ENCODE measurements around the gene POTEB3.
"Not testable (repeated sequence)": the region's sequence is repeated elsewhere in the genome, so short reads cannot be mapped to it uniquely, and the experiment has no call there.

GRCh38 chr15:21451920-21452563 lies 11.7 kb upstream of the POTEB3 start:
- TF ChIP-seq SUZ12 (IDR thresholded peaks at IDR 0.05; ENCODE audit: low read length); POLR2AphosphoS5 (IDR thresholded peaks at IDR 0.05; ENCODE audit: low read depth, low read length): not testable (repeated sequence)
- TF ChIP-seq, protein P1, sequence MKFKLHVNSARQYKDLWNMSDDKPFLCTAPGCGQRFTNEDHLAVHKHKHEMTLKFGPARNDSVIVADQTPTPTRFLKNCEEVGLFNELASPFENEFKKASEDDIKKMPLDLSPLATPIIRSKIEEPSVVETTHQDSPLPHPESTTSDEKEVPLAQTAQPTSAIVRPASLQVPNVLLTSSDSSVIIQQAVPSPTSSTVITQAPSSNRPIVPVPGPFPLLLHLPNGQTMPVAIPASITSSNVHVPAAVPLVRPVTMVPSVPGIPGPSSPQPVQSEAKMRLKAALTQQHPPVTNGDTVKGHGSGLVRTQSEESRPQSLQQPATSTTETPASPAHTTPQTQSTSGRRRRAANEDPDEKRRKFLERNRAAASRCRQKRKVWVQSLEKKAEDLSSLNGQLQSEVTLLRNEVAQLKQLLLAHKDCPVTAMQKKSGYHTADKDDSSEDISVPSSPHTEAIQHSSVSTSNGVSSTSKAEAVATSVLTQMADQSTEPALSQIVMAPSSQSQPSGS (IDR thresholded peaks at IDR 0.05; ENCODE audit: low read length): not testable (repeated sequence)

Measured in H1 (cell line).